Ramos (cell line): Measurements from ENCODE around the gene ARHGAP10.

Experiments
- in situ Hi-C: fragments of 300-500 bp; cut with MboI; formaldehyde crosslinking; loops from one replicate; pipeline ENCODE4 v1.14.3; 2022; ENCODE audit warnings: low sequenced_read_pairs; ENCODE audit not compliant: unreplicated experiment

Gene ARHGAP10

DNA sequence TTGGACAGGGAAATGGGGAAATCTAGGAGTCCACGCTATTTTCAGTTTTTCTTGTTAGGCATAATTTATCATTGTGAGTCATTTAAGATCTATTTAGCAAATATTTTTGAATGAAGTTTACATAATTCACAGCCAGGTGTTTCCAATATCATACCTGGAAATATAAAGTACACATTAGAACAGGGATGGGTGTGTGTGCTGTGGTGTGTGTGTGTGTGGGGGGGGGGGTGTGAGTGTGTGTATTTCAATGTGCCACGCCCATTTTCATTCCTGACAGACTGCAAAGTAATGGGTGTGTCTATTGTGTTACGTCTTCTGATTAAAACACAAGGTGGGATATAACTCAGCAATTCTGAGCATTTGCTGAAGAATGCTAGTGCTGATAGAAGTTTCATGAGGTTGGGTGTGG is 33.2 kb downstream of the ARHGAP10 start:
- in situ Hi-C loops = no loop called here

DNA sequence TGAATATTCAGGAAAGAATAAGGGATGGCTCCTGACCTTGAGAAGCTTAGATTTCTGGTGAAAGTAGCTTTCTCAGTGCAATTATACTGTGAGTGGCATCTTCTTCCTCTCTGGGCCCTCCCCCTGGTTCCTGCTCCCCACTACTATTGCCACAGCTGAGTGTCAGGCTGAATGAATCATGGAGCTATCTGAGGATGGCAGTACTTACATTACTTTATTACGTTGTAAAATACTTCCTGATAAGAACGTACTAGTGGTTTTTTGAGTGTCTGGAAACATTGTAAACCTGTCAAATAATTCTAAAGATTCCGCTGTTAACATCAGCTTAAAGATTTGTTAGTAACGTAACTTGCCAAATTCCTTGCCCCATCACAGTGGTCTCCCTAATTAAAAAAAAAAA is 36.2 kb downstream of the ARHGAP10 start:
- in situ Hi-C loops = no loop called here

GRCh38 chr4:147769386-147769785 is 37.5 kb downstream of the ARHGAP10 start:
- in situ Hi-C loops = no loop called here

- in situ Hi-C loops = no loop called here
These were observed 38.9 kb downstream of the ARHGAP10 start for GRCh38 chr4:147770831-147771230.

- in situ Hi-C loops = no loop called here
These were observed 40.2 kb downstream of the ARHGAP10 start for GRCh38 chr4:147772056-147772455.

GRCh38 chr4:147772459-147772969 is 40.6 kb downstream of the ARHGAP10 start:
- in situ Hi-C loops = no loop called here

DNA sequence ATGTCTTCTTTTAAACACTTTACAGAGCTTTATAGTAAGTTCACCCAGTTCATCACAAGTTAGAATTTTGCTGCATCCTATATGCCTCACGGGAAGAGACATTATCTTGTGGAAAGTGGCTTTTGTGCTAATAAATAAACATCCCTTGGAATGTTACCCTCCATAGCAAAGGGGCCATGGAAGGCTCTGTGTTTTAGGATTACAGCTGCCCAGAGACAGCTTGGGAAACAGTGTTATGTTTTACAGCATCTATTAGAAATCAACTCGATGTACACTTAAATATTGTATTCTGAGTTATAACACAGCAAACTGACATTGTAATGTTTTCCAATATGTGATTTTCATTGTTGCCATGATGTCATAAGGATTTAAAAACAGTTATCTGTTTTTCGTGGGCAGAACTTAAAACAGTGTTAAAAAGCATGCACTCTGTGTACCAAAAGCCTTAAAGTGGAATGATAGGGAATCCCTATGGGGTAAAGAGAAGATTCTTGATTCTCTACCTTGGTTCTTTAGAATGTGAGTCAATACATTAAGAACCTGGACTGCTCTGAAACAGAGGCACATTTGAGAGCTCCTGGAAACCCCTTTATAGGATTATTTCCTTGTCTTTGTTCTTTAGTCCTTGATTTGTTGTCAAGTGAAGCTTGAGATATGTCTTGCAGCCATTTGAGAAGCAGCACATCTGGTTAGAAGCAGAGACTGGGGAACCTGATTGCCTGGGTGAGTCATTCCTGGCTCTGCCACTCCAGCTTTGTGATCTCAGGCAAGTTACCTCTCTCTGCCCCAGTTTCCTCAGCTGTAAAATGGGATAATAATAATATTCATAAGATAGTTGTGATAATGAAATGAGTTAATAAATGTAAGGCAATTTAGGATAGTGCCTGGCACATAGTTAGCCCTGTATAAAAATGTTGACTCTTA is 41.6 kb downstream of the ARHGAP10 start:
- in situ Hi-C loops = no loop called here

DNA sequence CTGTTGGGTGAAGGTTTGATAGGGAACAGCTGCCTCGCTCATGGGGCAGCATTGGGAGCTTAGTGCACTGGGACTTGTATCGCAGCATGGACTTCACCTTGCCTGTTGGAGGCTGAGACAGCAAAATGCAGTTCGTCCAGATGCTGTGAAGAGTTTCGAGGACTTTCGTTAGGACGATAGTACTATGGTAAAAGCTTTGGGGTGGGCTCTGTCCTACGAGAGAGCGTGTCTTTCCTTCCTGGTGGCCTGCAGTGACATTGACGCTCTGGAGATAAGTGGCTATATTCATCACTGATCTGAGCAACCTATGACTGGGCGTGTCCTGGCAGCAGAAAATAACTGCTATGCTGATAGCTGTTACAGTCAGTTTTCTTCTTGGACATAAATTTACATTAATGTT is 44.8 kb downstream of the ARHGAP10 start:
- in situ Hi-C loops = no loop called here

DNA sequence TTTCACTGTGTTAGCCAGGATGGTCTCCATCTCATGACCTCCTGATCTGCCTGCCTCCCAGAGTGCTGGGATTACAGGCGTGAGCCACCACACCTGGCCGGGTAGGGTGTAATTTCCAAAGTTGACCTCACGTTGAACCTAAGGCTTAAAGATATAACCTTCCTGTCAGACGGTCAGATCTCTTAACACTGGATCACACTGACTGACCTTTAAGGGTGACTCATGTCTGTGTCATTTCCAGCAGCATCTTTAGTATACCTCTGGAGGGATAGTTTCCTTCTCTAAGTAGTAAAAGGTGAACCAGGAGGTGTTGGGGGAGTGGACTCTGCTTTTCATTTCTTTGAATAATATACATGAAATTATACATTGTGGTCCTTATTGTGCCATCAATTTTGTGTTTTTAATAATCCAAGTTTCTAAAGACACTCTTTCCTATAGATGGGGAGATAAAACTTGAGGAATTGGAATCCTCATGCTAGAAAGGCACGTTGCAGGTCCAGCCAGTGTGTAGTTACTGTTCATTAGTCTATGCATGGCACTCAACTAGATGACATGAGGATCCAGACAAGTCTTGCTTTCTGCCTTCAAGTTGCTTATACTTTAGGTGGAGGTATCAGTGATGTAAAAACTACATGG is 45.7 kb downstream of the ARHGAP10 start:
- in situ Hi-C loops = no loop called here

DNA sequence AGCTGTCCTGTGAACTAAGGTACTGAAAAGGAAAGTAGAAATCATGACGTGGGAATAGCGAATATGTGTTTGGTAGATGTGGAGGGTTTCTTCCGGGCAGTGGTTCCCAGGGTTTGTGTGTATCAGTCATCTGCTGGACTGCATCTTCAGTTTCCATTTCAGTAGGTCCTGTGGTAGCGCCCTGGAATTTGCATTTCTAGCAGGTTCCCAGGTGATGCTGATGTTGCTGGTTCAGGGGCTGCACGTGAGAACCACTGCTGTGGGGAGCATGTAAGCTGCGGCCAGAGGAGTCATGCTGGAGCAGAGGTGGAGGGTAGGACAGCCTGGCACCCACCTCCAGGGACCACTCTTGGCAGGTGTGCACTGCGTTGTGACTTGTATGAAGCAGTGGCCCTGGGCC is 47.1 kb downstream of the ARHGAP10 start:
- in situ Hi-C loops = no loop called here

DNA sequence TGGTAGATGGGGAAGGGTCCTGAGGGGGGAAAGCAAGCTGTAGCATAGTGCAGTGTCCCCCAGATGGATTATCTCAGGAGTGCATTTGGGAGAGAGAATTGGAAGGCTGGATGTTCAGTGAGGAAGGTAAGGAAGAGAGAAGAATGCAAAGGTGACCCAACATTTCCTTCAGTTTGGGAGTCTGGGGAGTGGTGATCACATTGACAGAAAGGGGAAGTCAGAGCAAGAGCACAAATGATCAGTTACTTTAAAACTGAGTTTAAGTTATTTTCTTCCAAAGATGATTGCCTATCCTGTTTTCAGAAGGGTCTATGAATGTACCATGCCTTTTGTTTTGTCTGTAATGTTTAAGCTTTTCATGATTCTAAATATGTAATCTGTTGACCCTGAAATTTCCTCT is 47.6 kb downstream of the ARHGAP10 start:
- in situ Hi-C loops = no loop called here

- in situ Hi-C loops = no loop called here
These were observed 48.4 kb downstream of the ARHGAP10 start for GRCh38 chr4:147780137-147780777.

- in situ Hi-C loops = no loop called here
These were observed 50.3 kb downstream of the ARHGAP10 start for GRCh38 chr4:147782087-147782781.

DNA sequence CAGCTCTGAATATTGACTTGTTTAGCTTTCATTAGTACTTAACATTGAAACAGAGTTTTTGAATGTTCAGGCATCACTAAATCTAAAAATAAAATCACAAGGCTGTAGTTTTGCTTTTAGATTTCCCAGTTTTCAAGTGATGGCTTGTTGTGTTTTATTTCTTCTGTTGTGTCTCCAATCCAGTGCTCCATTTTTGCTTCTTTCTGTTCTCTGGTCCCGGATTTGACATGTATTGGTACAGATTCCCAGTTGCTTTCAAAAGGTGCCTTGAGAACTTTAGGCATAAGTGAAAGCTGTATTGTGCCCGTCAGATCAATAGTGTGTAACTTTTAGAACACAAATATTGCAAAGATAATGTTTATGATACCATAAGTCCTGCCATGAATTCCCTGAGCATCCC is 53.2 kb downstream of the ARHGAP10 start:
- in situ Hi-C loops = no loop called here

GRCh38 chr4:147786031-147786430 is 54.1 kb downstream of the ARHGAP10 start:
- in situ Hi-C loops = no loop called here

- in situ Hi-C loops = no loop called here
These were observed 54.6 kb downstream of the ARHGAP10 start for GRCh38 chr4:147786531-147786930.

- in situ Hi-C loops = no loop called here
These were observed 55.3 kb downstream of the ARHGAP10 start for GRCh38 chr4:147787204-147787603.

DNA sequence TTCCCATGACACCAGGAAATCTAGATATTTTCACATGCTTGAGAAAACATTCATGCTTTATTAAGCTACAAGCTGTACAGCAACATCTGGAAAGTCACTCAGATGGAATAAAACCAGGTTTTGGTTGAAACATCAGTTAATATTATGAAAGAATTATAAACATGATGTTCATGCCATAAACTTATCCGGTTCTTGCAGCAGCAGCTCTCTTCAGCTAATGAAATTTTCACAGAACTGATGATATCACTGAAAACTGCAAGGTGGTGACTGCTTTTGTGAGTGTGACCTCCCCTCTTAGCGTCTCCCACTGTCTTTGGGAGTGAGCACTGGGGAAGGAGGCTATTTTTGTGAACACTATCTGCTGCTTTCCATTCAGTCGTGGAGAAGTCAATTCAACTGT is 56.9 kb downstream of the ARHGAP10 start:
- in situ Hi-C loops = no loop called here

DNA sequence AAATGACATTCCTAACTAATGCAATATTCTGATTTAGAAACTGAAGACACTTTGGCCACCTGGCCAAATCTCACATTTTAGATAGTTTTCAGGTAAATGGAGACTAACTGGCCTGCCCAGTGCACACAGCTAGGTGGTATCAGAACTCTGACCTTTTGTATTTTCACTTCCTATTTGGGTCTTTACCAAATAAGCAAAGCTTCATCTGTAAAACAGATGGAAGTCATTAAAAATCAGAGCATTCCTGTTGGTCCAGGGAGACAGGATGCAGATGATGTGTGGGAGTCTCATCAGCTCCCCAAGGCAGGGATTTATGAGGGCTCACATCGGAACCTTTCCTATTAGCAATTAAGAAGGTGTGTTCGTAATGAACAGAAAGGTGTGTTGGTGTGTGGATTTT is 57.7 kb downstream of the ARHGAP10 start:
- in situ Hi-C loops = no loop called here

DNA sequence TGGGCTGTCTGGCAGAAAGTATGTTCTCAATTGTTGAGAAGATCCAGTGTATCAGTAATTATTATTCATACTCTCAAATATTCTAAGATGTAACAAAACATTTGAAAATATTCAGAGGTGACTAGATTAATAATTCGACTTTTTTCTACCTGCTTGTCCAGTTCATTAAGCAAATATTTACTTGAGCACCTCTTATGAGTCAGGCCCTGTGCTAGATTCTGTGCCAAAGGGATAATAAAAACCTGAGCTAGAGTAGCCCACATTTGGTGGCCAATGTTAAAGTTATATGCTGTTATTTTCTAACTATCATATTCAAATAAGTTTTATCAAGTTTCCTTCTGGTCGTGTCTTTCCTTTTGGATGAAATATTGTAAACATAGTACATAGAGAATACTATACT is 58.5 kb downstream of the ARHGAP10 start:
- in situ Hi-C loops = no loop called here
